ENCODE data around the gene DHRSX. TPM values are rescaled to one million over a fixed set of nuclear protein-coding genes. Genes with fewer than 3 reads are reported as not detected.
"Not testable (repeated sequence)": the region's sequence is repeated elsewhere in the genome, so short reads cannot be mapped to it uniquely, and the experiment has no call there.

The DHRSX gene
- polyA plus RNA-seq, 4 donors = 28.0 to 35.1 (median 28.7) TPM

GRCh38 chrX:2330910-2331309 is 169.9 kb downstream of the DHRSX start:
- no peak for DNase-seq (ENCODE audit: low read depth in 4 of 4, low spot score in 2 of 4)

GRCh38 chrX:2330487-2330886 is 170.3 kb downstream of the DHRSX start:
- no peak for DNase-seq (ENCODE audit: low read depth in 4 of 4, low spot score in 2 of 4)

- no peak for DNase-seq (ENCODE audit: low read depth in 4 of 4, low spot score in 2 of 4)
Observed at GRCh38 chrX:2327423-2327822, 173.4 kb downstream of the DHRSX start.

- peak; percentile 9 to 79 (median 42) for DNase-seq (ENCODE audit: low read depth in 4 of 4, low spot score in 2 of 4)
Observed at GRCh38 chrX:2325076-2325784, 175.5 kb downstream of the DHRSX start.

GRCh38 chrX:2324151-2324550 is 176.6 kb downstream of the DHRSX start:
- DNase-seq (ENCODE audit: low read depth in 4 of 4, low spot score in 2 of 4) = no peak

- no peak for DNase-seq (ENCODE audit: low read depth in 4 of 4, low spot score in 2 of 4)
Observed at GRCh38 chrX:2321411-2321810, 179.4 kb downstream of the DHRSX start.

GRCh38 chrX:2320580-2321327 is 180.0 kb downstream of the DHRSX start:
- no peak for DNase-seq (ENCODE audit: low read depth in 4 of 4, low spot score in 2 of 4)

- no peak for DNase-seq (ENCODE audit: low read depth in 4 of 4, low spot score in 2 of 4)
Observed at GRCh38 chrX:2320089-2320488, 180.7 kb downstream of the DHRSX start.

GRCh38 chrX:2318371-2318770 is 182.4 kb downstream of the DHRSX start:
- no peak for DNase-seq (ENCODE audit: low read depth in 4 of 4, low spot score in 2 of 4)

- no peak for DNase-seq (ENCODE audit: low read depth in 4 of 4, low spot score in 2 of 4)
Observed at GRCh38 chrX:2317527-2318055, 183.2 kb downstream of the DHRSX start.

GRCh38 chrX:2316534-2316933 is 184.2 kb downstream of the DHRSX start:
- DNase-seq (ENCODE audit: low read depth in 4 of 4, low spot score in 2 of 4) = no peak

GRCh38 chrX:2315434-2315833 is 185.3 kb downstream of the DHRSX start:
- DNase-seq (ENCODE audit: low read depth in 4 of 4, low spot score in 2 of 4) = no peak

GRCh38 chrX:2314831-2315365 is 185.9 kb downstream of the DHRSX start:
- no peak for DNase-seq (ENCODE audit: low read depth in 4 of 4, low spot score in 2 of 4)

- DNase-seq (ENCODE audit: low read depth in 4 of 4, low spot score in 2 of 4) = no peak
Observed at GRCh38 chrX:2313864-2314640, 186.7 kb downstream of the DHRSX start.

- DNase-seq (ENCODE audit: low read depth in 4 of 4, low spot score in 2 of 4) = not testable (repeated sequence)
Observed at GRCh38 chrX:2312061-2312591, 188.7 kb downstream of the DHRSX start.

- no peak for DNase-seq (ENCODE audit: low read depth in 4 of 4, low spot score in 2 of 4)
Observed at GRCh38 chrX:2311501-2311900, 189.3 kb downstream of the DHRSX start.

- DNase-seq (ENCODE audit: low read depth in 4 of 4, low spot score in 2 of 4) = no peak
Observed at GRCh38 chrX:2301901-2302300, 198.9 kb downstream of the DHRSX start.

- no peak for DNase-seq (ENCODE audit: low read depth in 4 of 4, low spot score in 2 of 4)
Observed at GRCh38 chrX:2299871-2300270, 200.9 kb downstream of the DHRSX start.

- DNase-seq (ENCODE audit: low read depth in 4 of 4, low spot score in 2 of 4) = no peak
Observed at GRCh38 chrX:2286731-2287130, 214.0 kb downstream of the DHRSX start.

GRCh38 chrX:2284601-2285000 is 216.2 kb downstream of the DHRSX start:
- no peak for DNase-seq (ENCODE audit: low read depth in 4 of 4, low spot score in 2 of 4)

- no peak for DNase-seq (ENCODE audit: low read depth in 4 of 4, low spot score in 2 of 4)
Observed at GRCh38 chrX:2284133-2284532, 216.6 kb downstream of the DHRSX start.

All from left renal cortex interstitium (tissue), 4 donors.